ENCODE results near the gene RIMS3. TPM values are rescaled to one million over a fixed set of nuclear protein-coding genes. Genes with fewer than 3 reads are reported as not detected.

RIMS3 gene
- polyA plus RNA-seq, 1 donor (not counting 4 experiments of a cell fraction or from before 2014, with no cell fraction given): 1.7 TPM

DNA sequence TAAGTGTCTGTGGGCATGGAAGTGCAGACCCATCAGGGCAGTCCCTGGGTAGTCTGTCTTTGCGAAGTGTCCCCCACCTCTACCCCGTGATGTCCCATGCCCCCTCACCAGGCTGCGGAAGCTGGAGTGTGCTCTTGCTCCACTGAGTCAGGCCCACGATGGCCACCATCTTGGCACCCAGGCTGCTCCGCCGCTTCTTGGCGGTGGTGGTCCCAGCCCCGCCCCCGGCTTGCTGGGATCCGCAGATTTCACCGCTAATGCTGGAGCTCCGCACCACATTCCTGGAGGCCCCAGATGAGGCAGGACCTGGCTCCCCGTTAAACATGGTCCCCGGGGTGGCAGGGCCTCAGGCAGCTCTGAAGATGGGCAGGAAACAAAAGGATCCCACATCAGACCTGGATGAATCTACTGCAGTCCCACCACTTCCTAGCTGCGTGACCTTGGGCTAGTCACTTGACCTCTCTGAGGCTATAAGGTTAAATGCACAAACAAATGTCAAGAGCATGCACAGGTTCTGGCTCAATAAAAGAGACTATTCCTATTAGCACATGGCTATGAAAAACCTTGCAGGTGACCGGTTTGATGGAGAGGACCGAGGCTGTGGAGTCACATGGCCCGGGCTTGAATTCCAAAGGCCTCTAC is 23.8 kb downstream of the RIMS3 start:
- dilution Hi-C loops (cut with MboI; ENCODE audit: extremely low pct_ligation_motif_present, low sequenced_read_pairs): no loop called here
- no peak for DNase-seq (ENCODE audit: low read depth, low spot score)
- Histone ChIP-seq H3K9me3 (ENCODE audit: control insufficient read depth, low read depth, low read length) (no peaks in the 10 kb centered on the region), H3K4me1 (ENCODE audit: control insufficient read depth, extremely low read depth, insufficient read depth, low read length) (no peaks in the 10 kb centered on the region), H3K9me1 (ENCODE audit: control insufficient read depth, extremely low read depth, insufficient read depth, low read length) (no peaks in the 10 kb centered on the region), H2AFZ (ENCODE audit: control insufficient read depth, low read length) (no peak overlapping the region), H3K4me2 (ENCODE audit: control insufficient read depth, extremely low read depth, insufficient read depth, low read depth, low read length) (no peak overlapping the region), H3K27ac (ENCODE audit: control insufficient read depth, insufficient read depth, low read length) (no peak overlapping the region), H3K79me2 (ENCODE audit: control insufficient read depth, insufficient read depth, low read length) (no peaks in the 10 kb centered on the region), H3K9ac (ENCODE audit: control insufficient read depth, extremely low read depth, insufficient read depth, low read length) (no peak overlapping the region), H3K36me3 (ENCODE audit: control insufficient read depth in 2 of 2, extremely low read depth in 1 of 2, insufficient read depth in 2 of 2, low read length in 2 of 2) (no peaks in the 10 kb centered on the region), H3K4me3 (ENCODE audit: control insufficient read depth in 2 of 3, extremely low read depth in 1 of 3, insufficient read depth in 2 of 3, low read depth in 1 of 3, low read length in 3 of 3) (no peak overlapping the region), H4K20me1 (ENCODE audit: control insufficient read depth, extremely low read depth, insufficient read depth, low read length) (no peaks in the 10 kb centered on the region), H3K27me3 (ENCODE audit: control insufficient read depth, extremely low read depth, insufficient read depth, low read length) (peaks cover 5% of the 10 kb centered on the region)
- FAIRE-seq: no peak
- TF ChIP-seq CTCF (optimal IDR thresholded peaks at IDR 0.05 in 1 of 3, IDR thresholded peaks at IDR 0.05 in 1 of 3, conservative IDR thresholded peaks at IDR 0.05 in 1 of 3; ENCODE audit: extremely low read depth in 1 of 3, insufficient read depth in 2 of 3, low read length in 3 of 3) (no peak), EZH2 (IDR thresholded peaks at IDR 0.05; ENCODE audit: low read length) (no peak)

GRCh38 chr1:40640314-40641076 is 25.0 kb downstream of the RIMS3 start:
- Histone ChIP-seq H3K4me1 (ENCODE audit: control insufficient read depth, extremely low read depth, insufficient read depth, low read length) (peaks cover 5% of the 10 kb centered on the region), H3K4me3 (ENCODE audit: control insufficient read depth in 2 of 3, extremely low read depth in 1 of 3, insufficient read depth in 2 of 3, low read depth in 1 of 3, low read length in 3 of 3) (no peak overlapping the region), H3K9me3 (ENCODE audit: control insufficient read depth, low read depth, low read length) (no peaks in the 10 kb centered on the region), H3K4me2 (ENCODE audit: control insufficient read depth, extremely low read depth, insufficient read depth, low read depth, low read length) (no peak overlapping the region), H3K9me1 (ENCODE audit: control insufficient read depth, extremely low read depth, insufficient read depth, low read length) (no peaks in the 10 kb centered on the region), H2AFZ (ENCODE audit: control insufficient read depth, low read length) (no peak overlapping the region), H3K9ac (ENCODE audit: control insufficient read depth, extremely low read depth, insufficient read depth, low read length) (no peak overlapping the region), H3K27me3 (ENCODE audit: control insufficient read depth, extremely low read depth, insufficient read depth, low read length) (peaks cover 5% of the 10 kb centered on the region), H3K79me2 (ENCODE audit: control insufficient read depth, insufficient read depth, low read length) (no peaks in the 10 kb centered on the region), H4K20me1 (ENCODE audit: control insufficient read depth, extremely low read depth, insufficient read depth, low read length) (no peaks in the 10 kb centered on the region), H3K27ac (ENCODE audit: control insufficient read depth, insufficient read depth, low read length) (no peak overlapping the region), H3K36me3 (ENCODE audit: control insufficient read depth in 2 of 2, extremely low read depth in 1 of 2, insufficient read depth in 2 of 2, low read length in 2 of 2) (no peaks in the 10 kb centered on the region)
- TF ChIP-seq CTCF (optimal IDR thresholded peaks at IDR 0.05 in 1 of 3, IDR thresholded peaks at IDR 0.05 in 1 of 3, conservative IDR thresholded peaks at IDR 0.05 in 1 of 3; ENCODE audit: extremely low read depth in 1 of 3, insufficient read depth in 2 of 3, low read length in 3 of 3) (no peak), EZH2 (IDR thresholded peaks at IDR 0.05; ENCODE audit: low read length) (no peak)
- dilution Hi-C loops (cut with MboI; ENCODE audit: extremely low pct_ligation_motif_present, low sequenced_read_pairs): no loop called here
- FAIRE-seq (no peak), DNase-seq (ENCODE audit: low read depth, low spot score) (no peak)

All from keratinocyte (primary cell).